ENCODE results near the gene SECISBP2. TPM values are rescaled to one million over a fixed set of nuclear protein-coding genes. Genes with fewer than 3 reads are reported as not detected.

The SECISBP2 gene
- polyA plus RNA-seq, 1 donor (not counting 4 experiments of a cell fraction or from before 2014, with no cell fraction given), result 24.3 TPM

GRCh38 chr9:89353989-89354388, 35.7 kb downstream of the SECISBP2 start:
- TF ChIP-seq CTCF (optimal IDR thresholded peaks at IDR 0.05 in 1 of 3, IDR thresholded peaks at IDR 0.05 in 1 of 3, conservative IDR thresholded peaks at IDR 0.05 in 1 of 3; ENCODE audit: extremely low read depth in 1 of 3, insufficient read depth in 2 of 3, low read length in 3 of 3) (no peak), EZH2 (IDR thresholded peaks at IDR 0.05; ENCODE audit: low read length) (no peak)
- FAIRE-seq (no peak), DNase-seq (ENCODE audit: low read depth, low spot score) (no peak)
- H3K79me2 ChIP-seq (ENCODE audit: control insufficient read depth, insufficient read depth, low read length), result no peaks in the 10 kb centered on the region
- H3K27me3 ChIP-seq (ENCODE audit: control insufficient read depth, extremely low read depth, insufficient read depth, low read length), result no peaks in the 10 kb centered on the region
- H3K9ac ChIP-seq (ENCODE audit: control insufficient read depth, extremely low read depth, insufficient read depth, low read length), result no peak overlapping the region
- dilution Hi-C loops (cut with MboI; ENCODE audit: extremely low pct_ligation_motif_present, low sequenced_read_pairs), result no loop called here
- no peaks in the 10 kb centered on the region for H3K9me1 ChIP-seq (ENCODE audit: control insufficient read depth, extremely low read depth, insufficient read depth, low read length)
- peaks cover 38 to 42% of the 10 kb centered on the region in 2 experiments for H3K36me3 ChIP-seq (ENCODE audit: control insufficient read depth in 2 of 2, extremely low read depth in 1 of 2, insufficient read depth in 2 of 2, low read length in 2 of 2)
- no peak overlapping the region for H3K4me3 ChIP-seq (ENCODE audit: control insufficient read depth in 2 of 3, extremely low read depth in 1 of 3, insufficient read depth in 2 of 3, low read depth in 1 of 3, low read length in 3 of 3)
- no peak overlapping the region for H2AFZ ChIP-seq (ENCODE audit: control insufficient read depth, low read length)
- H3K27ac ChIP-seq (ENCODE audit: control insufficient read depth, insufficient read depth, low read length), result no peak overlapping the region
- H3K4me1 ChIP-seq (ENCODE audit: control insufficient read depth, extremely low read depth, insufficient read depth, low read length), result no peaks in the 10 kb centered on the region
- no peak overlapping the region for H3K4me2 ChIP-seq (ENCODE audit: control insufficient read depth, extremely low read depth, insufficient read depth, low read depth, low read length)
- H4K20me1 ChIP-seq (ENCODE audit: control insufficient read depth, extremely low read depth, insufficient read depth, low read length), result no peaks in the 10 kb centered on the region
- H3K9me3 ChIP-seq (ENCODE audit: control insufficient read depth, low read depth, low read length), result no peaks in the 10 kb centered on the region

- Histone ChIP-seq H3K9ac (ENCODE audit: control insufficient read depth, extremely low read depth, insufficient read depth, low read length) (no peak overlapping the region), H3K27ac (ENCODE audit: control insufficient read depth, insufficient read depth, low read length) (no peak overlapping the region), H3K4me2 (ENCODE audit: control insufficient read depth, extremely low read depth, insufficient read depth, low read depth, low read length) (no peak overlapping the region), H3K4me1 (ENCODE audit: control insufficient read depth, extremely low read depth, insufficient read depth, low read length) (no peaks in the 10 kb centered on the region), H3K9me1 (ENCODE audit: control insufficient read depth, extremely low read depth, insufficient read depth, low read length) (no peaks in the 10 kb centered on the region), H2AFZ (ENCODE audit: control insufficient read depth, low read length) (no peak overlapping the region), H3K27me3 (ENCODE audit: control insufficient read depth, extremely low read depth, insufficient read depth, low read length) (no peaks in the 10 kb centered on the region), H3K79me2 (ENCODE audit: control insufficient read depth, insufficient read depth, low read length) (no peaks in the 10 kb centered on the region), H3K36me3 (ENCODE audit: control insufficient read depth in 2 of 2, extremely low read depth in 1 of 2, insufficient read depth in 2 of 2, low read length in 2 of 2) (peaks cover 38 to 41% of the 10 kb centered on the region in 2 experiments), H3K9me3 (ENCODE audit: control insufficient read depth, low read depth, low read length) (no peaks in the 10 kb centered on the region), H4K20me1 (ENCODE audit: control insufficient read depth, extremely low read depth, insufficient read depth, low read length) (no peaks in the 10 kb centered on the region), H3K4me3 (ENCODE audit: control insufficient read depth in 2 of 3, extremely low read depth in 1 of 3, insufficient read depth in 2 of 3, low read depth in 1 of 3, low read length in 3 of 3) (no peak overlapping the region)
- no peak for TF ChIP-seq EZH2 (IDR thresholded peaks at IDR 0.05; ENCODE audit: low read length)
- TF ChIP-seq CTCF (optimal IDR thresholded peaks at IDR 0.05 in 1 of 3, IDR thresholded peaks at IDR 0.05 in 1 of 3, conservative IDR thresholded peaks at IDR 0.05 in 1 of 3; ENCODE audit: extremely low read depth in 1 of 3, insufficient read depth in 2 of 3, low read length in 3 of 3), result no peak
- dilution Hi-C loops (cut with MboI; ENCODE audit: extremely low pct_ligation_motif_present, low sequenced_read_pairs), result no loop called here
- FAIRE-seq (no peak), DNase-seq (ENCODE audit: low read depth, low spot score) (no peak)
These were observed 36.2 kb downstream of the SECISBP2 start for GRCh38 chr9:89354471-89354870.
